Measurements from ENCODE around the gene MARK2. TPM values are rescaled to one million over a fixed set of nuclear protein-coding genes. Genes with fewer than 3 reads are reported as not detected.

MARK2 gene
- polyA plus RNA-seq, 1 donor (not counting 4 experiments of a cell fraction or from before 2014, with no cell fraction given): 20.8 TPM

- Histone ChIP-seq H3K79me2 (ENCODE audit: control insufficient read depth, insufficient read depth, low read length) (no peaks in the 10 kb centered on the region), H3K27ac (ENCODE audit: control insufficient read depth, insufficient read depth, low read length) (no peak overlapping the region), H3K9me3 (ENCODE audit: control insufficient read depth, low read depth, low read length) (no peaks in the 10 kb centered on the region), H4K20me1 (ENCODE audit: control insufficient read depth, extremely low read depth, insufficient read depth, low read length) (no peaks in the 10 kb centered on the region), H2AFZ (ENCODE audit: control insufficient read depth, low read length) (no peak overlapping the region), H3K9ac (ENCODE audit: control insufficient read depth, extremely low read depth, insufficient read depth, low read length) (no peak overlapping the region), H3K4me1 (ENCODE audit: control insufficient read depth, extremely low read depth, insufficient read depth, low read length) (no peaks in the 10 kb centered on the region), H3K36me3 (ENCODE audit: control insufficient read depth in 2 of 2, extremely low read depth in 1 of 2, insufficient read depth in 2 of 2, low read length in 2 of 2) (peaks cover 7 to 8% of the 10 kb centered on the region in 2 experiments), H3K9me1 (ENCODE audit: control insufficient read depth, extremely low read depth, insufficient read depth, low read length) (no peaks in the 10 kb centered on the region), H3K4me3 (ENCODE audit: control insufficient read depth in 2 of 3, extremely low read depth in 1 of 3, insufficient read depth in 2 of 3, low read depth in 1 of 3, low read length in 3 of 3) (no peak overlapping the region), H3K27me3 (ENCODE audit: control insufficient read depth, extremely low read depth, insufficient read depth, low read length) (no peaks in the 10 kb centered on the region), H3K4me2 (ENCODE audit: control insufficient read depth, extremely low read depth, insufficient read depth, low read depth, low read length) (no peak overlapping the region)
- FAIRE-seq (no peak), DNase-seq (ENCODE audit: low read depth, low spot score) (no peak)
- dilution Hi-C loops (cut with MboI; ENCODE audit: extremely low pct_ligation_motif_present, low sequenced_read_pairs): no loop called here
- peak in 1 of 3 experiments; percentile 55 for TF ChIP-seq CTCF (optimal IDR thresholded peaks at IDR 0.05 in 1 of 3, IDR thresholded peaks at IDR 0.05 in 1 of 3, conservative IDR thresholded peaks at IDR 0.05 in 1 of 3; ENCODE audit: extremely low read depth in 1 of 3, insufficient read depth in 2 of 3, low read length in 3 of 3)
- no peak for TF ChIP-seq EZH2 (IDR thresholded peaks at IDR 0.05; ENCODE audit: low read length)
Measured at GRCh38 chr11:63829823-63830489, 9.0 kb upstream of the MARK2 start.

GRCh38 chr11:63831326-63831725, 7.6 kb upstream of the MARK2 start:
- dilution Hi-C loops (cut with MboI; ENCODE audit: extremely low pct_ligation_motif_present, low sequenced_read_pairs): no loop called here

More at GRCh38 chr11:63831326-63831725, 7.6 kb upstream of the MARK2 start:
- no peaks in the 10 kb centered on the region for H3K4me1 ChIP-seq (ENCODE audit: control insufficient read depth, extremely low read depth, insufficient read depth, low read length)
- no peak overlapping the region for H3K27ac ChIP-seq (ENCODE audit: control insufficient read depth, insufficient read depth, low read length)
- DNase-seq (ENCODE audit: low read depth, low spot score) (no peak), FAIRE-seq (no peak)
- no peaks in the 10 kb centered on the region for H3K27me3 ChIP-seq (ENCODE audit: control insufficient read depth, extremely low read depth, insufficient read depth, low read length)
- H3K36me3 ChIP-seq (ENCODE audit: control insufficient read depth in 2 of 2, extremely low read depth in 1 of 2, insufficient read depth in 2 of 2, low read length in 2 of 2): peaks cover 4 to 6% of the 10 kb centered on the region in 2 experiments
- H3K9me3 ChIP-seq (ENCODE audit: control insufficient read depth, low read depth, low read length): no peaks in the 10 kb centered on the region
- no peaks in the 10 kb centered on the region for H4K20me1 ChIP-seq (ENCODE audit: control insufficient read depth, extremely low read depth, insufficient read depth, low read length)
- no peaks in the 10 kb centered on the region for H3K79me2 ChIP-seq (ENCODE audit: control insufficient read depth, insufficient read depth, low read length)
- no peak overlapping the region for H2AFZ ChIP-seq (ENCODE audit: control insufficient read depth, low read length)
- no peak overlapping the region for H3K4me3 ChIP-seq (ENCODE audit: control insufficient read depth in 2 of 3, extremely low read depth in 1 of 3, insufficient read depth in 2 of 3, low read depth in 1 of 3, low read length in 3 of 3)
- no peak overlapping the region for H3K4me2 ChIP-seq (ENCODE audit: control insufficient read depth, extremely low read depth, insufficient read depth, low read depth, low read length)
- TF ChIP-seq CTCF (optimal IDR thresholded peaks at IDR 0.05 in 1 of 3, IDR thresholded peaks at IDR 0.05 in 1 of 3, conservative IDR thresholded peaks at IDR 0.05 in 1 of 3; ENCODE audit: extremely low read depth in 1 of 3, insufficient read depth in 2 of 3, low read length in 3 of 3) (no peak), EZH2 (IDR thresholded peaks at IDR 0.05; ENCODE audit: low read length) (no peak)
- no peak overlapping the region for H3K9ac ChIP-seq (ENCODE audit: control insufficient read depth, extremely low read depth, insufficient read depth, low read length)
- H3K9me1 ChIP-seq (ENCODE audit: control insufficient read depth, extremely low read depth, insufficient read depth, low read length): no peaks in the 10 kb centered on the region

Data from keratinocyte (primary cell).